SK-N-SH (cell line): ENCODE measurements around the gene LBR. TPM values are rescaled to one million over a fixed set of nuclear protein-coding genes. Genes with fewer than 3 reads are reported as not detected.

Experiments used
- CTCF ChIA-PET: fragments of 300-600, 350-600 bp; formaldehyde crosslinking; extraction: SDS; loops from one replicate; lab custom pipeline; 2021; lab: Yijun Ruan, JAX
- POLR2A ChIA-PET: fragments of 350-600 bp; sonication (Branson Sonifier 250); formaldehyde crosslinking; extraction: SDS; loops from one replicate; lab custom pipeline; 2020; ENCODE audit warnings: antibody characterized with exemption, inconsistent platforms; lab: Yijun Ruan, JAX
- DNase-seq: peaks from one replicate; pipeline ENCODE4 v3.0.0; 2012
- H2AFZ ChIP-seq: fragments of 200-600 bp; sonication (generic); 2 replicates; pipeline ENCODE4 v1.8.1; 2016; ENCODE audit warnings: antibody characterized with exemption, mild to moderate bottlenecking, low read depth
- H3F3A ChIP-seq: fragments of 200-600 bp; sonication (generic); replicated peaks from 2 replicates; pipeline ENCODE3; 2016; ENCODE audit warnings: antibody characterized with exemption, mild to moderate bottlenecking; ENCODE audit not compliant: insufficient read depth
- H3K27ac ChIP-seq, 2 experiments: fragments of 200-500 bp in 1 of 2; fragments of 200-600 bp in 1 of 2; sonication (Bioruptor generic) in 1 of 2; sonication (generic), shearing (Covaris generic) in 1 of 2; 2 replicates each; pipeline versions ENCODE4 v1.5.1 to v1.6.1; 2014 to 2016; ENCODE audit warnings: low read depth in 2 of 2, inconsistent platforms in 1 of 2, low read length in 1 of 2, mild to moderate bottlenecking in 1 of 2, mixed read lengths in 1 of 2
- H3K27me3 ChIP-seq: fragments of 200-600 bp; sonication (generic), shearing (Covaris generic); 2 replicates; pipeline ENCODE4 v1.6.1; 2016; ENCODE audit warnings: mixed run types; ENCODE audit not compliant: insufficient read depth
- H3K36me3 ChIP-seq, 2 experiments: fragments of 200-500 bp in 1 of 2; fragments of 200-600 bp in 1 of 2; sonication (Bioruptor generic) in 1 of 2; sonication (generic) in 1 of 2; replicated peaks in 1 of 2; 2 replicates each; pipeline versions ENCODE3 to v1.5.1; 2014 to 2016; ENCODE audit warnings: low read length in 1 of 2, mild to moderate bottlenecking in 1 of 2; ENCODE audit not compliant: insufficient read depth in 2 of 2, control insufficient read depth in 1 of 2
- H3K4me1 ChIP-seq, 2 experiments: fragments of 200-500 bp in 1 of 2; fragments of 200-600 bp in 1 of 2; sonication (Bioruptor generic) in 1 of 2; sonication (generic), shearing (Covaris generic) in 1 of 2; 2 replicates each; pipeline versions ENCODE4 v1.5.1 to v1.6.1; 2014 to 2016; ENCODE audit warnings: low read depth in 1 of 2, low read length in 1 of 2, mixed run types in 1 of 2; ENCODE audit not compliant: insufficient read depth in 2 of 2, control insufficient read depth in 1 of 2
- H3K4me2 ChIP-seq: fragments of 200-600 bp; sonication (generic), shearing (Covaris generic); 2 replicates; pipeline ENCODE4 v1.6.1; 2017; ENCODE audit warnings: mixed run types
- H3K4me3 ChIP-seq, 2 experiments: fragments of 200-500 bp in 1 of 2; fragments of 200-600 bp in 1 of 2; sonication (Bioruptor generic) in 1 of 2; sonication (generic), shearing (Covaris generic) in 1 of 2; 2 replicates each; pipeline versions ENCODE4 v1.5.1 to v1.8.1; 2014 to 2016; ENCODE audit warnings: low read depth in 2 of 2, inconsistent platforms in 1 of 2, low read length in 1 of 2, mild to moderate bottlenecking in 1 of 2, mixed read lengths in 1 of 2, moderate library complexity in 1 of 2
- H3K79me2 ChIP-seq: fragments of 200-600 bp; sonication (generic); 2 replicates; pipeline ENCODE4 v1.8.1; 2017; ENCODE audit warnings: mild to moderate bottlenecking; ENCODE audit not compliant: insufficient read depth
- H3K9ac ChIP-seq: fragments of 200-600 bp; sonication (generic); 2 replicates; pipeline ENCODE4 v1.6.1; 2017; ENCODE audit warnings: mixed run types
- H3K9me2 ChIP-seq: fragments of 200-600 bp; sonication (generic); 2 replicates; pipeline ENCODE4 v1.6.1; 2017; ENCODE audit warnings: mixed run types
- H3K9me3 ChIP-seq: fragments of 200-600 bp; sonication (generic); 2 replicates; pipeline ENCODE4 v1.6.1; 2017; ENCODE audit warnings: mixed run types, mild to moderate bottlenecking, moderate library complexity
- H4K20me1 ChIP-seq: fragments of 200-600 bp; sonication (generic); 2 replicates; pipeline ENCODE4 v1.6.1; 2017; ENCODE audit warnings: mild to moderate bottlenecking, mixed run types; ENCODE audit not compliant: insufficient read depth
- CHD2 ChIP-seq: fragments of 150-350 bp; IDR thresholded peaks from 2 replicates; pipeline ENCODE4 v1.6.1; 2018; ENCODE audit warnings: low read length; ENCODE audit not compliant: partially characterized antibody
- CTCF ChIP-seq: fragments of 200-600 bp; sonication (generic); IDR thresholded peaks from 2 replicates; pipeline ENCODE4 v1.6.1; 2017; ENCODE audit warnings: antibody characterized with exemption, mild to moderate bottlenecking, moderate library complexity
- ELF1 ChIP-seq: IDR thresholded peaks from 2 replicates; pipeline ENCODE4 v1.4.0; 2012
- EP300 ChIP-seq, 2 experiments: IDR thresholded peaks; 2 replicates each; pipeline versions ENCODE4 v1.4.0 to v1.6.1; 2012; ENCODE audit warnings: borderline replicate concordance in 1 of 2, low read depth in 1 of 2, low read length in 1 of 2
- EZH2phosphoT487 ChIP-seq: fragments of 200-600 bp; sonication (generic); IDR thresholded peaks from 2 replicates; pipeline ENCODE4 v1.6.1; 2017; ENCODE audit warnings: low read depth, mixed run types, mild to moderate bottlenecking, antibody characterized with exemption, moderate library complexity, borderline replicate concordance
- FOXJ3 ChIP-seq: sonication (generic); formaldehyde crosslinking; IDR thresholded peaks from 2 replicates; pipeline ENCODE4 v1.5.1; 2020; ENCODE audit warnings: mild to moderate bottlenecking, missing genetic modification reagents
- FOXM1 ChIP-seq: IDR thresholded peaks from 2 replicates; pipeline ENCODE4 v1.4.0; 2012; ENCODE audit warnings: low read depth, mild to moderate bottlenecking
- GATA2 ChIP-seq: sonication (generic); formaldehyde crosslinking; IDR thresholded peaks from 2 replicates; pipeline ENCODE4 v1.5.0; 2020; ENCODE audit warnings: mild to moderate bottlenecking, missing genetic modification reagents
- MEF2A ChIP-seq: IDR thresholded peaks from 2 replicates; pipeline ENCODE4 v1.4.0; 2012; ENCODE audit warnings: low read depth, borderline replicate concordance
- MXI1 ChIP-seq: IDR thresholded peaks from 2 replicates; pipeline ENCODE4 v1.6.1; 2012; ENCODE audit warnings: mild to moderate bottlenecking, low read depth, low read length, improper control_type of control experiment
- NFIC ChIP-seq: IDR thresholded peaks from 2 replicates; pipeline ENCODE4 v1.4.0; 2012; ENCODE audit warnings: borderline replicate concordance
- RFX5 ChIP-seq: IDR thresholded peaks from 2 replicates; pipeline ENCODE4 v1.6.1; 2012; ENCODE audit warnings: mild to moderate bottlenecking, improper control_type of control experiment, low read length
- RXRA ChIP-seq: IDR thresholded peaks from 2 replicates; pipeline ENCODE4 v1.4.0; 2012; ENCODE audit warnings: low read depth, mild to moderate bottlenecking, borderline replicate concordance
- SMC3 ChIP-seq: IDR thresholded peaks from 2 replicates; pipeline ENCODE4 v1.6.1; 2012; ENCODE audit warnings: low read depth, low read length, improper control_type of control experiment
- TAF1 ChIP-seq: IDR thresholded peaks from 2 replicates; pipeline ENCODE4 v1.6.1; 2012; ENCODE audit warnings: low read depth, mild to moderate bottlenecking, low read length, moderate library complexity, borderline replicate concordance
- WGBS: methylation state at CpG from one replicate; pipeline ENCODE4 v1.1.6; 2017; ENCODE audit warnings: low lambda C conversion rate; 5-methylcytosine and 5-hydroxymethylcytosine counted together
- polyA plus RNA-seq, 3 experiments: library from polyadenylated mRNA; depleted of rRNA; stranded (reverse); fragments of >200 nt; gene quantifications; 2 replicates each; pipeline ENCODE4 v1.2.3, GENCODE V29; 2012
- TF ChIP-seq, protein P1 (sequence below): IDR thresholded peaks from 2 replicates; pipeline ENCODE4 v1.4.0; 2012; ENCODE audit warnings: low read depth, borderline replicate concordance
- TF ChIP-seq, protein P2 (sequence below): IDR thresholded peaks from 2 replicates; pipeline ENCODE4 v1.4.0; 2012; ENCODE audit warnings: low read depth
- TF ChIP-seq, protein P3 (sequence below): IDR thresholded peaks from 2 replicates; pipeline ENCODE4 v1.6.1; 2012; ENCODE audit warnings: mild to moderate bottlenecking, low read depth, low read length, moderate library complexity
- TF ChIP-seq, protein P4 (sequence below): IDR thresholded peaks from 2 replicates; pipeline ENCODE4; 2012
- TF ChIP-seq, protein P5 (sequence below): fragments of 150-350 bp; IDR thresholded peaks from 2 replicates; pipeline ENCODE4 v1.6.1; 2017; ENCODE audit warnings: antibody characterized with exemption, low read length, low read depth, borderline replicate concordance

Gene LBR
- polyA plus RNA-seq, 1 of the 3 experiments (the other 2 are of a cell fraction): 10.6 TPM

- Histone ChIP-seq H3K9me2 (no peaks in the 10 kb centered on the region), H3F3A (peaks cover 6% of the 10 kb centered on the region), H3K4me3 (no peak overlapping the region), H3K9ac (no peak overlapping the region), H3K9me3 (no peaks in the 10 kb centered on the region), H3K79me2 (no peaks in the 10 kb centered on the region), H3K27me3 (no peaks in the 10 kb centered on the region), H4K20me1 (no peaks in the 10 kb centered on the region), H3K4me1 (peaks cover 13 to 35% of the 10 kb centered on the region in 2 experiments; a peak in 3 of 4 replicates), H2AFZ (no peak overlapping the region), H3K36me3 (no peaks in the 10 kb centered on the region), H3K4me2 (peak overlapping the region; percentile 4; the same call in 1 of the 2 replicates), H3K27ac (peak overlapping the region in 1 of 2 experiments; percentile 30; a peak in 1 of 4 replicates)
- no peak for DNase-seq
- TF ChIP-seq, protein P1, sequence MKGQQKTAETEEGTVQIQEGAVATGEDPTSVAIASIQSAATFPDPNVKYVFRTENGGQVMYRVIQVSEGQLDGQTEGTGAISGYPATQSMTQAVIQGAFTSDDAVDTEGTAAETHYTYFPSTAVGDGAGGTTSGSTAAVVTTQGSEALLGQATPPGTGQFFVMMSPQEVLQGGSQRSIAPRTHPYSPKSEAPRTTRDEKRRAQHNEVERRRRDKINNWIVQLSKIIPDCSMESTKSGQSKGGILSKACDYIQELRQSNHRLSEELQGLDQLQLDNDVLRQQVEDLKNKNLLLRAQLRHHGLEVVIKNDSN: no peak
- TF ChIP-seq CTCF (no peak), EP300 (IDR thresholded peaks at IDR 0.05; ENCODE audit: borderline replicate concordance in 1 of 2, low read depth in 1 of 2, low read length in 1 of 2) (no peak), FOXM1 (no peak), NFIC (no peak), MXI1 (no peak), GATA2 (CRISPR knock-in tag) (no peak), TAF1 (no peak), MEF2A (no peak), EZH2phosphoT487 (no peak), SMC3 (no peak), FOXJ3 (CRISPR knock-in tag) (no peak), ELF1 (no peak), CHD2 (no peak), RXRA (no peak), RFX5 (no peak)
- TF ChIP-seq, protein P2, sequence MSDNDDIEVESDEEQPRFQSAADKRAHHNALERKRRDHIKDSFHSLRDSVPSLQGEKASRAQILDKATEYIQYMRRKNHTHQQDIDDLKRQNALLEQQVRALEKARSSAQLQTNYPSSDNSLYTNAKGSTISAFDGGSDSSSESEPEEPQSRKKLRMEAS: no peak
- TF ChIP-seq, protein P3, sequence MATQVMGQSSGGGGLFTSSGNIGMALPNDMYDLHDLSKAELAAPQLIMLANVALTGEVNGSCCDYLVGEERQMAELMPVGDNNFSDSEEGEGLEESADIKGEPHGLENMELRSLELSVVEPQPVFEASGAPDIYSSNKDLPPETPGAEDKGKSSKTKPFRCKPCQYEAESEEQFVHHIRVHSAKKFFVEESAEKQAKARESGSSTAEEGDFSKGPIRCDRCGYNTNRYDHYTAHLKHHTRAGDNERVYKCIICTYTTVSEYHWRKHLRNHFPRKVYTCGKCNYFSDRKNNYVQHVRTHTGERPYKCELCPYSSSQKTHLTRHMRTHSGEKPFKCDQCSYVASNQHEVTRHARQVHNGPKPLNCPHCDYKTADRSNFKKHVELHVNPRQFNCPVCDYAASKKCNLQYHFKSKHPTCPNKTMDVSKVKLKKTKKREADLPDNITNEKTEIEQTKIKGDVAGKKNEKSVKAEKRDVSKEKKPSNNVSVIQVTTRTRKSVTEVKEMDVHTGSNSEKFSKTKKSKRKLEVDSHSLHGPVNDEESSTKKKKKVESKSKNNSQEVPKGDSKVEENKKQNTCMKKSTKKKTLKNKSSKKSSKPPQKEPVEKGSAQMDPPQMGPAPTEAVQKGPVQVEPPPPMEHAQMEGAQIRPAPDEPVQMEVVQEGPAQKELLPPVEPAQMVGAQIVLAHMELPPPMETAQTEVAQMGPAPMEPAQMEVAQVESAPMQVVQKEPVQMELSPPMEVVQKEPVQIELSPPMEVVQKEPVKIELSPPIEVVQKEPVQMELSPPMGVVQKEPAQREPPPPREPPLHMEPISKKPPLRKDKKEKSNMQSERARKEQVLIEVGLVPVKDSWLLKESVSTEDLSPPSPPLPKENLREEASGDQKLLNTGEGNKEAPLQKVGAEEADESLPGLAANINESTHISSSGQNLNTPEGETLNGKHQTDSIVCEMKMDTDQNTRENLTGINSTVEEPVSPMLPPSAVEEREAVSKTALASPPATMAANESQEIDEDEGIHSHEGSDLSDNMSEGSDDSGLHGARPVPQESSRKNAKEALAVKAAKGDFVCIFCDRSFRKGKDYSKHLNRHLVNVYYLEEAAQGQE: no peak
- TF ChIP-seq, protein P4, sequence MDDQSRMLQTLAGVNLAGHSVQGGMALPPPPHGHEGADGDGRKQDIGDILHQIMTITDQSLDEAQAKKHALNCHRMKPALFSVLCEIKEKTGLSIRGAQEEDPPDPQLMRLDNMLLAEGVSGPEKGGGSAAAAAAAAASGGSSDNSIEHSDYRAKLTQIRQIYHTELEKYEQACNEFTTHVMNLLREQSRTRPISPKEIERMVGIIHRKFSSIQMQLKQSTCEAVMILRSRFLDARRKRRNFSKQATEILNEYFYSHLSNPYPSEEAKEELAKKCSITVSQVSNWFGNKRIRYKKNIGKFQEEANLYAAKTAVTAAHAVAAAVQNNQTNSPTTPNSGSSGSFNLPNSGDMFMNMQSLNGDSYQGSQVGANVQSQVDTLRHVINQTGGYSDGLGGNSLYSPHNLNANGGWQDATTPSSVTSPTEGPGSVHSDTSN: no peak
- TF ChIP-seq, protein P5, sequence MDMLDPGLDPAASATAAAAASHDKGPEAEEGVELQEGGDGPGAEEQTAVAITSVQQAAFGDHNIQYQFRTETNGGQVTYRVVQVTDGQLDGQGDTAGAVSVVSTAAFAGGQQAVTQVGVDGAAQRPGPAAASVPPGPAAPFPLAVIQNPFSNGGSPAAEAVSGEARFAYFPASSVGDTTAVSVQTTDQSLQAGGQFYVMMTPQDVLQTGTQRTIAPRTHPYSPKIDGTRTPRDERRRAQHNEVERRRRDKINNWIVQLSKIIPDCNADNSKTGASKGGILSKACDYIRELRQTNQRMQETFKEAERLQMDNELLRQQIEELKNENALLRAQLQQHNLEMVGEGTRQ: no peak
- CTCF ChIA-PET: interaction anchor here (0.5 to 6.9 kb wide), 7 partner anchors 9 to 527 kb away, joined by 3 to 98 read pairs (median 4); partner anchors contain the start of gene SRP9
- 81% methylated on average over 18 of the region's 18 CpGs for WGBS
- POLR2A ChIA-PET: interaction anchor here (2.4 kb wide), 1 partner anchor 317 kb away, joined by 6 read pairs; the partner anchor contains the start of gene SRP9
These were observed 32.3 kb upstream of the LBR start for GRCh38 chr1:225460021-225460736.
